Head of caudate nucleus (tissue), 42 donors: ENCODE data around the gene SERGEF.

Experiments
- DNase-seq, 42 donors: peaks; one replicate each; pipeline versions ENCODE4 v3.0.0 to v3.0.0-alpha.2; 2020 to 2021; ENCODE audit warnings: mixed read lengths in 7 of 42
- intact Hi-C: fragments of 100-400 bp; cut with DNase I; formaldehyde crosslinking; loops from one replicate; pipeline ENCODE4 v1.15.0; 2022

SERGEF gene

GRCh38 chr11:17781626-17782025 lies 231.2 kb downstream of the SERGEF start:
- intact Hi-C loops: no loop called here
- DNase-seq: no peak

DNA sequence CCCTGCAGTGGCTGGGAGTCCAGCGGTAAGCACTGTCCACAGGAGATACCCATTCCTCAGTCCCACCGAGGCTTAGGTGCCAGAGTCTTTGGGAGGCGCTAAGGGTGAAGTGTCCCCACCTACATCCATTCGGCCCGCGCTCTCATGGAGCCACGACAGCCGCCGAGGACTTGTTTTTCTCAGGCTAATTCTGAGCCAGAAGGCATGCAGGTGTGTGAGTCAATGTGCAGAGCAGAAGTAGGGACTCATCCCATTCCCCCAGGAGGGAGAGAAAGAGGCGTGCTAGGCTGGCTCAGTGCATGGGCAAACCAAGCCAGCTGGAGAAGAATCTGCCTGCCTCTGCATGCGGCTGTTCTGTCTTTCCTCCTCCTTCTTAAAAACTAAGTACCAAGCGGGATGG lies 231.6 kb downstream of the SERGEF start:
- DNase-seq: peak in 17 of 42 donors; percentile 23 to 67 (median 37)
- intact Hi-C loops: no loop called here

GRCh38 chr11:17780668-17781067 lies 232.2 kb downstream of the SERGEF start:
- DNase-seq: peak in 1 of 42 donors; percentile 8
- intact Hi-C loops: no loop called here

DNA sequence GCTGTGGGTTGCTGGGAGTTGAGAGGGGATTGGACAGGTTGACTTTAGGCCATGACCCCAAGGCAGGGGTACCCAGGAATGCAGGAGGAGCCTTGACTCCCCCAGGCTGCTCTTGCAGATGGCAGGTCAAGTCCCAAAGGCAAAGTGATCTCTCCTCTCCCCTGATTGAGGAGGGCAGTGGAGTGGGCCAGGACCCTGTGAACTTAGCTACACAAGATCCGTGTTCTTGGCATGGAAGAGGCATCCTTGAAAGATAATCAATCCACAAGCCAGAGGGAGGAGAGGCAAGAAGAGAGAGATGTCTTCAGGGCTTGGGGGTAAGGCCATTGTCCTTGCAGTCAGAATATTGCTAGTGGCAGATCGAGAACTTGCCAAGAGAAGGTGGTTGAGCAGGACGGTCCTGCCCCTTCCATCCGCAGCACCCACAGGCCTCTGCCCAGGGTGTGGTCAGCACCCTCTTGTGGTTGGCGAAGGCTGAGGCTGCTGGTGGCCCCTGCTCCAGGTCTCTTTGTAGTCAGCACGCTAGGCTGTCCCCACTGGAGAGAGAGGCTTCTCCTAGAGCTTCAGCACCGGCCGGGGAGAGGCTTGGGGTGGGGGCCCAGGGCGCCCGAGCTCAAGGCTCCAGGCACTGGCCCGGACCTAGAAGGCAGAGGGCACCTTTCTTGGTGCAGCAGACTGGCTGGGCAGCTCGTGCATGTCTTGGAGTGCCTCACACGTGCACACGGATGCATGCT lies 232.8 kb downstream of the SERGEF start:
- intact Hi-C loops: no loop called here
- DNase-seq: peak in 1 of 42 donors; percentile 9

- intact Hi-C loops: no loop called here
Measured at GRCh38 chr11:17778956-17779860, 233.6 kb downstream of the SERGEF start.

DNA sequence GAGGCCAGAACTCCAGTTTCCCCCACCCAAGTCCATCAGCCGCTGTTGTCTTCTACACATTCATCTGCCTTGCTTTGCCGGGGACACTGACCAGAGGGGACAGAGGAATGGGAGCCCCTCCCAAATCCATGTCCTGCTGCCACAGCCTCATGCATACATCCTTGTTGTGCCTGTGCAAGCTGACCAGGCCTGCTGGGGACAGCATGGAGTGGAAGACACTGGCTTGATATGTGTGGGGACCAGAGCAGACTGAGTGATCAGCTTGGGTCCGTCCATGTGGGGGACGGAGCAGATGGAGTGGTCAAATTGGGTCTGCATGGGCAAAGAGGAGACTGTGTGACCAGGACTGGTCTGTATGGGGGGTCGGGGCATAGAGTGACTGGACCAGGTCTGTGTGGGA lies 234.5 kb downstream of the SERGEF start:
- peak in 1 of 42 donors; percentile 5 for DNase-seq
- intact Hi-C loops: no loop called here

More at GRCh38 chr11:17778956-17779860, 233.6 kb downstream of the SERGEF start:
- peak in 1 of 42 donors; percentile 4 for DNase-seq

GRCh38 chr11:17777738-17778091 lies 235.1 kb downstream of the SERGEF start:
- DNase-seq: no peak
- intact Hi-C loops: no loop called here

DNA sequence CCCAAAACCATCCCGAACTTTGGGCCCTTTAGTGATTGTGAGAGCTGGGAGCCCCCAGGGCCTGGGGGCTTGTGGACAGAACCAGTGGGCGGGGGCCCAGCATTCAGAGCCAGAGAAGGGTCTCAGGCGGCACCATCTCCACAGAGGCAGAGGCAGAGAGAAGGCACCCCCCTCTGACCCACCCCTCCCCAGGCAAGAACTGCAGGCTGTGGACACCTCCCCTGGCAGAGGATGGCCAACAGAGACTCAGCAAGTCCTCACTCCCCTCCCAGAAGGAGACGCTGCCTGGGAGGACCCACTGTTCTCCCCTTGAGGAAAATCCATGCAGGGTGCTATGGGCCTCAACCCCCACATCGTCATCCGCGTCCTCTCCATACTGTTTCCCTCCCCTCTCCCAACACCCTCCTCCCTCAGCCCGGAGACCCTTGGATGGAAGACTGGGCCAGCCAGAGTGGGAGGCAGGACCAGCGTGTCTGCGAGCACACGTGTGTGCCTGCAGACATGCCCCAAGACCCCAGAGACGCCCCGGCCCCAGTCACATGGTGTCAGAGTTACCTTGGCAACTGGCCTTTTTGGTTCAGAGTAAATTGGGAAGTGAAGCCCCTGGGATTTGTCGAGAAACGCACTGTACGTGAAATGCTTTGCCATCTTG lies 235.6 kb downstream of the SERGEF start:
- intact Hi-C loops: no loop called here
- peak in 1 of 42 donors; percentile 9 for DNase-seq

DNA sequence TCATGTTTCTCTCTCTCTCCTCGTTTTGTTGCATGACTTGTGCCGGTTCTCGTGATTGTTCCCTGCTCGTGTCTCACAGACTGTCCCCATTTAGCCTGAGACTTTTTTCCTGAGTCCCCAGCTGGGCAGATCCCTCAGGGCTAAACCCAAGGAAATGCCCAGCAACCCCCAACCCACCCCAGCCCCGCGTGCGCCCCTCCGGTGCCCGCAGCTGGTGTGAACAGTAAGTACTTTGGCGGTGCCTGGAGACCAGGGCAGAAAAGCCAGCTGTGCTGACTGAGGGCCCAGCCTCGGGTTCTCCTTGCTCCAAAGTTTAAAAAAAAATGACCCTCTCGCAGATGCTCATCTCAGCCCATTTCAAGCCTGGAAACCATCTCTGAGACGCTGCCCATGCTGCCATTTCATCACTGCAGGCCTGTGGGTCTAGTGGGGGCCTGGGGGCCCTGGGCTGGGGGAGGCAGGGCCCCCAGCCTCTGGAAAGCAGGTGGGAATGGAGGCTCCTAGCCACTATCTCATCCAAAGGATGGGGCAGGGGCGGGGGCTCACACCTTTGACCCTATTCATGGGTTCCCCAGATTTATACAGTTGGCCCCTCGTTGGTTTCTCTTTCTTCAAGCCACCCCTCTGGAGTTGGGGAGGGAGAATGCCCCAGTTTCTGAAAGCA lies 236.5 kb downstream of the SERGEF start:
- no peak for DNase-seq
- intact Hi-C loops: no loop called here

- DNase-seq: peak in 1 of 42 donors; percentile 8
Measured at GRCh38 chr11:17775507-17776211, 237.2 kb downstream of the SERGEF start.

DNA sequence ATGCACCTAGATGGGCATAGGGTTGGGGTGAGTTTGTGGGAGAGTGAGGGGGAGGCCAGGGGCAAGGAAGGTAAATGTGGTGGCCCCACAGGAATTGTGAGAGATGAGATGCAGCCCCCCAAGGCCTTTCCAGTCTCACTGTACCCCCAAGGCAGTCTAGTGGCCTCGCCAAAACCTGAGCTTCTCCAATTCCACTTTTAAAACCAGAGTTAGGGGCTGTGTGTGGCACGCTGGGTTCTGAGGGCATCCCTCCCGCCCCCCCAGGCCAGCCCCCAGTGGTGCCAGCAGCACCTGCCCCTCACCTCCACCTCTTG lies 237.9 kb downstream of the SERGEF start:
- intact Hi-C loops: no loop called here
- no peak for DNase-seq

More at GRCh38 chr11:17775507-17776211, 237.2 kb downstream of the SERGEF start:
- intact Hi-C loops: no loop called here

- intact Hi-C loops: no loop called here
- DNase-seq: no peak
Measured at GRCh38 chr11:17774232-17775034, 238.4 kb downstream of the SERGEF start.

DNA sequence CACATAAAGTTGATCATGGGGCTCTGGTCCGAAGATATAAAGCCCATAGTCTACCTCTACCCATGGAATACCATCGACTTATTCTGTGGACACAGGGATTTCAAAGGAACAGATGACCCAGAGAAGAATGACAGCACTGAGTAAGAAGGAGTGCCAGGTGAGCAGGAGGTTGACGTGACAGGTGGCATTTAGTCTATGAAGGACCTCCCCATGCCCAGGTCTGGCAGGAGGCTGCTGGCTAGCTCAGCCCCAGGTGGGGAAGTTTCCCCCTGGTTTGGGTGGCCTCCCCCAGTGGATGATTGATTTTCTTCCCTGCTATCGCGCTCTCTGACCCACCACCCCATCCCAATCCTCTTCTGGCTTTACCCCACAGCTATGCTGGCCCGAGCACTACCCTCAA lies 239.2 kb downstream of the SERGEF start:
- no peak for DNase-seq

GRCh38 chr11:17772704-17773600 lies 239.9 kb downstream of the SERGEF start:
- no peak for DNase-seq
- intact Hi-C loops: no loop called here

More for the DNA sequence above, 239.2 kb downstream of the SERGEF start:
- intact Hi-C loops: no loop called here

DNA sequence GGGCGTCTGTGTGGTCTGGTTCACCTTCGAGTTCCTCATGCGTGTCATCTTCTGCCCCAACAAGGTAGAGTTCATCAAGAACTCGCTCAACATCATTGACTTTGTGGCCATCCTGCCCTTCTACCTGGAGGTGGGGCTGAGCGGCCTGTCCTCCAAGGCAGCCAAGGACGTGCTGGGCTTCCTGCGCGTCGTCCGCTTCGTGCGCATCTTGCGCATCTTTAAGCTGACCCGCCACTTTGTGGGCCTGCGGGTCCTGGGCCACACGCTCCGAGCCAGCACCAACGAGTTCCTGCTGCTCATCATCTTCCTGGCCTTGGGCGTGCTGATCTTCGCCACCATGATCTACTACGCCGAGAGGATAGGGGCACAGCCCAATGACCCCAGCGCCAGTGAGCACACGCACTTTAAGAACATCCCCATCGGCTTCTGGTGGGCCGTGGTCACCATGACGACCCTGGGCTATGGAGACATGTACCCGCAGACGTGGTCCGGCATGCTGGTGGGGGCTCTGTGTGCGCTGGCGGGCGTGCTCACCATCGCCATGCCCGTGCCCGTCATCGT lies 240.9 kb downstream of the SERGEF start:
- intact Hi-C loops: no loop called here
- no peak for DNase-seq

DNA sequence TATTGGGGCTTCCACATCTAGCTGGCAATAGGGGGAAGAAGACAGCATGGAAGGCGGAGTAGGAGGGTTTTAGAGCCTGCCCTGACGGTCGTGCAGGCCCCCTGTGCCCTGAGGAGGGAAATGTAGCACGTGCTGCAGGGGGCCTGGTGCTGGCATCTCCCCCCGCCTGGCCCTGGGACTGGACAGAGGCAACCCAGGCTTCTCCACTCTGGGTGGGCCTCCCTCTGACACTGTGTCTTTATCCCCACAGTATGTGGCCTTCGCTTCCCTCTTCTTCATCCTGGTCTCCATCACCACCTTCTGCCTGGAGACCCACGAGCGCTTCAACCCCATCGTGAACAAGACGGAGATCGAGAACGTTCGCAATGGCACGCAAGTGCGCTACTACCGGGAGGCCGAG lies 241.4 kb downstream of the SERGEF start:
- intact Hi-C loops: no loop called here
- no peak for DNase-seq

GRCh38 chr11:17770917-17771316 lies 241.9 kb downstream of the SERGEF start:
- intact Hi-C loops: no loop called here
- no peak for DNase-seq
